Activated gamma-delta T cell treated with Interleukin-2 at 50 U/mL for 16 hours (primary cell): ENCODE results near the gene TCF7L2.

Experiments
- DNase-seq: peaks from one replicate; pipeline ENCODE4 v3.0.0-alpha.2; 2020

TCF7L2 gene

GRCh38 chr10:113025487-113025886 lies 75.4 kb downstream of the TCF7L2 start:
- DNase-seq, result no peak

GRCh38 chr10:113026679-113027078 lies 76.6 kb downstream of the TCF7L2 start:
- no peak for DNase-seq

- no peak for DNase-seq
Measured at GRCh38 chr10:113027230-113027573, 77.2 kb downstream of the TCF7L2 start.

GRCh38 chr10:113027574-113028455 lies 77.8 kb downstream of the TCF7L2 start:
- no peak for DNase-seq

- DNase-seq, result no peak
Measured at GRCh38 chr10:113028456-113029440, 78.7 kb downstream of the TCF7L2 start.

- no peak for DNase-seq
Measured at GRCh38 chr10:113030453-113030852, 80.4 kb downstream of the TCF7L2 start.

GRCh38 chr10:113031147-113031546 lies 81.1 kb downstream of the TCF7L2 start:
- no peak for DNase-seq

GRCh38 chr10:113033991-113034390 lies 83.9 kb downstream of the TCF7L2 start:
- DNase-seq, result no peak

- DNase-seq, result no peak
Measured at GRCh38 chr10:113035732-113036312, 85.8 kb downstream of the TCF7L2 start.

GRCh38 chr10:113036619-113037018 lies 86.6 kb downstream of the TCF7L2 start:
- DNase-seq, result no peak

GRCh38 chr10:113037218-113037617 lies 87.2 kb downstream of the TCF7L2 start:
- no peak for DNase-seq

GRCh38 chr10:113038183-113038582 lies 88.1 kb downstream of the TCF7L2 start:
- DNase-seq, result no peak

GRCh38 chr10:113038985-113039384 lies 88.9 kb downstream of the TCF7L2 start:
- DNase-seq, result no peak

GRCh38 chr10:113041324-113041723 lies 91.3 kb downstream of the TCF7L2 start:
- no peak for DNase-seq

GRCh38 chr10:113041841-113042750 lies 92.0 kb downstream of the TCF7L2 start:
- DNase-seq, result no peak

- no peak for DNase-seq
Measured at GRCh38 chr10:113042868-113043267, 92.8 kb downstream of the TCF7L2 start.

- DNase-seq, result no peak
Measured at GRCh38 chr10:113044016-113044755, 94.1 kb downstream of the TCF7L2 start.

- DNase-seq, result no peak
Measured at GRCh38 chr10:113045147-113046055, 95.4 kb downstream of the TCF7L2 start.

GRCh38 chr10:113047151-113047550 lies 97.1 kb downstream of the TCF7L2 start:
- DNase-seq, result no peak

GRCh38 chr10:113047605-113047962 lies 97.5 kb downstream of the TCF7L2 start:
- DNase-seq, result no peak
